K562 (cell line): ENCODE results near the gene MTSS2. TPM values are rescaled to one million over a fixed set of nuclear protein-coding genes. Genes with fewer than 3 reads are reported as not detected.
A peak's percentile ranks its signal among the peaks of the same experiment; 100 is the strongest.

Source experiments
- ATF2 ChIP-seq: sonication (generic); formaldehyde crosslinking; IDR thresholded peaks from 2 replicates; pipeline ENCODE4 v1.8.1; 2022; ENCODE audit warnings: missing genetic modification reagents
- BHLHE40 ChIP-seq: IDR thresholded peaks from 2 replicates; pipeline ENCODE4 v1.6.1; 2011; ENCODE audit warnings: low read length, improper control_type of control experiment
- CHD4 ChIP-seq: fragments of 200-600 bp; sonication (generic); IDR thresholded peaks from 3 replicates; pipeline ENCODE4 v1.6.1; 2012; ENCODE audit warnings: low read depth, mild to moderate bottlenecking, mixed read lengths, low read length, inconsistent platforms; ENCODE audit not compliant: insufficient read depth, insufficient replicate concordance, poor library complexity, severe bottlenecking
- GATA2 ChIP-seq: sonication (generic); formaldehyde crosslinking; IDR thresholded peaks from 2 replicates; pipeline ENCODE4 v1.4.0; 2020; ENCODE audit warnings: mild to moderate bottlenecking, missing genetic modification reagents
- JUN ChIP-seq, 2 experiments: sonication (generic) in 1 of 2; formaldehyde crosslinking in 1 of 2; IDR thresholded peaks; 2 replicates each; pipeline versions ENCODE4 v1.6.1 to v1.8.0; 2012 to 2022; ENCODE audit warnings: borderline replicate concordance in 2 of 2, mild to moderate bottlenecking in 2 of 2, improper control_type of control experiment in 1 of 2, low read depth in 1 of 2, low read length in 1 of 2, missing genetic modification reagents in 1 of 2
- MTA2 ChIP-seq: fragments of 450-650 bp; IDR thresholded peaks from 2 replicates; pipeline ENCODE4 v1.6.1; 2016; ENCODE audit warnings: low read depth
- NBN ChIP-seq: fragments of 450-650 bp; IDR thresholded peaks from 2 replicates; pipeline ENCODE4 v1.6.1; 2016; ENCODE audit warnings: low read depth, mild to moderate bottlenecking
- NCOA1 ChIP-seq: fragments of 450-650 bp; IDR thresholded peaks from 2 replicates; pipeline ENCODE4 v1.6.1; 2016; ENCODE audit warnings: low read depth
- PURB ChIP-seq: sonication (generic); formaldehyde crosslinking; IDR thresholded peaks from 2 replicates; pipeline ENCODE4 v1.9.0; 2021; ENCODE audit warnings: low read depth, mild to moderate bottlenecking, missing genetic modification reagents
- TBL1XR1 ChIP-seq, 2 experiments: IDR thresholded peaks; 2 replicates each; pipeline ENCODE4 v1.6.1; 2012; ENCODE audit warnings: improper control_type of control experiment in 2 of 2, low read length in 2 of 2, mild to moderate bottlenecking in 1 of 2
- TRIM25 ChIP-seq: fragments of 450-650 bp; IDR thresholded peaks from 2 replicates; pipeline ENCODE4 v1.7.0; 2016; ENCODE audit warnings: borderline replicate concordance
- TRIM28 ChIP-seq: fragments of 450-650 bp; IDR thresholded peaks from 2 replicates; pipeline ENCODE4 v1.6.1; 2017
- VEZF1 ChIP-seq: fragments of 200-800 bp; sonication (Bioruptor generic); IDR thresholded peaks from 2 replicates; pipeline ENCODE4 v1.6.1; 2017; ENCODE audit warnings: missing genetic modification characterization, missing compliant biosample characterization
- ZNF316 ChIP-seq: fragments of 450-650 bp; IDR thresholded peaks from 2 replicates; pipeline ENCODE4 v1.6.1; 2016
- polyA plus RNA-seq, 8 experiments: library from polyadenylated mRNA; depleted of rRNA in 4 of 8; stranded (reverse) in 5 of 8; unstranded in 3 of 8; fragments of >200 nt; fragmentation: Nextera tagmentation in 2 of 8; fragmentation: Illumina TruSeq in 1 of 8; extraction: Ambion mirVana in 2 of 8; extraction: Trizol in 1 of 8; gene quantifications; 2 replicates each; pipeline versions ENCODE4 v1.2.1 to v1.2.3, GENCODE V29; 2011 to 2014; ENCODE audit warnings: inconsistent platforms in 1 of 8, missing spikeins in 1 of 8
- total RNA-seq, 7 experiments: library from RNA; depleted of rRNA in 6 of 7; stranded (reverse); fragments of >200 nt in 6 of 7; fragmentation: Illumina TruSeq in 2 of 7; extraction: Trizol in 2 of 7; gene quantifications; 2 replicates each; pipeline versions ENCODE4 v1.2.1 to v1.2.3, GENCODE V29; 2011 to 2021; ENCODE audit warnings: low replicate concordance in 1 of 7
- TF ChIP-seq, protein P1 (sequence below): sonication (generic); formaldehyde crosslinking; IDR thresholded peaks from 2 replicates; pipeline ENCODE4 v1.8.1; 2023; ENCODE audit warnings: mild to moderate bottlenecking, missing genetic modification reagents
- TF ChIP-seq, protein P2 (sequence below): fragments of 450-650 bp; IDR thresholded peaks from 2 replicates; pipeline ENCODE4 v1.6.1; 2016; ENCODE audit warnings: antibody characterized with exemption
- TF ChIP-seq, protein P3 (sequence below), 2 experiments: fragments of 250-450 bp in 1 of 2; fragments of 450-650 bp in 1 of 2; sonication (Bioruptor Pico) in 1 of 2; IDR thresholded peaks; 2 replicates each; pipeline versions ENCODE4 v1.6.1 to v1.8.0; 2016 to 2021; ENCODE audit warnings: mild to moderate bottlenecking in 2 of 2, moderate library complexity in 2 of 2, missing compliant biosample characterization in 1 of 2, missing genetic modification characterization in 1 of 2

Gene MTSS2
- total and polyA plus RNA-seq, 9 of the 15 experiments (the other 6 are each of a cell fraction or from before 2014, with no cell fraction given): 0.11 to 60.3 (median 16.9) TPM

GRCh38 chr16:70695331-70696070 lies 9.6 kb upstream of the MTSS2 start (continued):
- TF ChIP-seq PURB (CRISPR knock-in tag) (no peak), NBN (peak; percentile 69; the same call in 1 of the 2 replicates), GATA2 (peak; percentile 97), NCOA1 (peak; percentile 54; the same call in 1 of the 2 replicates), MTA2 (peak; percentile 93), TRIM28 (peak; percentile 60; the same call in 1 of the 2 replicates), ATF2 (no peak), ZNF316 (0 out of 2 replicates have a peak, but pooled peaks have one; percentile 16), TBL1XR1 (IDR thresholded peaks at IDR 0.05; ENCODE audit: low read length in 2 of 2) (peak in 1 of 2 experiments; percentile 80; a peak in 2 of 4 replicates), BHLHE40 (peak; percentile 78), VEZF1 (peak; percentile 90), TRIM25 (no peak), CHD4 (no peak), JUN (IDR thresholded peaks at IDR 0.05; ENCODE audit: borderline replicate concordance, low read depth, low read length) (peak; percentile 12; the same call in 1 of the 2 replicates), JUN (CRISPR knock-in tag; IDR thresholded peaks at IDR 0.05; ENCODE audit: borderline replicate concordance) (0 out of 2 replicates have a peak, but pooled peaks have one; percentile 49)
- TF ChIP-seq, protein P1, sequence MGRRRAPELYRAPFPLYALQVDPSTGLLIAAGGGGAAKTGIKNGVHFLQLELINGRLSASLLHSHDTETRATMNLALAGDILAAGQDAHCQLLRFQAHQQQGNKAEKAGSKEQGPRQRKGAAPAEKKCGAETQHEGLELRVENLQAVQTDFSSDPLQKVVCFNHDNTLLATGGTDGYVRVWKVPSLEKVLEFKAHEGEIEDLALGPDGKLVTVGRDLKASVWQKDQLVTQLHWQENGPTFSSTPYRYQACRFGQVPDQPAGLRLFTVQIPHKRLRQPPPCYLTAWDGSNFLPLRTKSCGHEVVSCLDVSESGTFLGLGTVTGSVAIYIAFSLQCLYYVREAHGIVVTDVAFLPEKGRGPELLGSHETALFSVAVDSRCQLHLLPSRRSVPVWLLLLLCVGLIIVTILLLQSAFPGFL (CRISPR knock-in tag): no peak
- TF ChIP-seq, protein P2, sequence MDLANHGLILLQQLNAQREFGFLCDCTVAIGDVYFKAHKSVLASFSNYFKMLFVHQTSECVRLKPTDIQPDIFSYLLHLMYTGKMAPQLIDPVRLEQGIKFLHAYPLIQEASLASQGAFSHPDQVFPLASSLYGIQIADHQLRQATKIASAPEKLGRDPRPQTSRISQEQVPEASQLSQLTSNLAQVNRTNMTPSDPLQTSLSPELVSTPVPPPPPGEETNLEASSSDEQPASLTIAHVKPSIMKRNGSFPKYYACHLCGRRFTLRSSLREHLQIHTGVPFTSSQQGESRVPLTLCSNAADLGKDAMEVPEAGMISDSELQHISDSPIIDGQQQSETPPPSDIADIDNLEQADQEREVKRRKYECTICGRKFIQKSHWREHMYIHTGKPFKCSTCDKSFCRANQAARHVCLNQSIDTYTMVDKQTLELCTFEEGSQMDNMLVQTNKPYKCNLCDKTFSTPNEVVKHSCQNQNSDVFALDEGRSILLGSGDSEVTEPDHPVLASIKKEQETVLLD: peak; percentile 91
- TF ChIP-seq, protein P3, sequence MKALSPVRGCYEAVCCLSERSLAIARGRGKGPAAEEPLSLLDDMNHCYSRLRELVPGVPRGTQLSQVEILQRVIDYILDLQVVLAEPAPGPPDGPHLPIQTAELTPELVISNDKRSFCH (CRISPR knock-in tag; IDR thresholded peaks at IDR 0.05): no peak
- TF ChIP-seq, protein P3 (tag; IDR thresholded peaks at IDR 0.05): no peak; the same call in 1 of the 2 replicates
